Suppressor macrophage treated with lipopolysaccharide for 4 hours (primary cell): ENCODE results near the gene NPFFR2.
"Not testable (repeated sequence)": the region's sequence is repeated elsewhere in the genome, so short reads cannot be mapped to it uniquely, and the experiment has no call there.

Experiments used
- DNase-seq: peaks from one replicate; pipeline ENCODE4 v3.0.0-alpha.2; 2020

Gene NPFFR2

GRCh38 chr4:72031868-72032608 is at the start of gene NPFFR2:
TSS of gene NPFFR2 (plus strand) at chr4:72032000. CDS start at chr4:72128592, 96,592 bp downstream.
- DNase-seq, result no peak

- DNase-seq, result no peak
These were observed 39.1 kb upstream of the NPFFR2 start for GRCh38 chr4:71992571-71993312.

- no peak for DNase-seq
These were observed 37.2 kb upstream of the NPFFR2 start for GRCh38 chr4:71994559-71994958.

GRCh38 chr4:71995297-71995696 is 36.5 kb upstream of the NPFFR2 start:
- no peak for DNase-seq

GRCh38 chr4:72006586-72006985 is 25.2 kb upstream of the NPFFR2 start:
- no peak for DNase-seq

- DNase-seq, result no peak
These were observed 19.9 kb upstream of the NPFFR2 start for GRCh38 chr4:72011906-72012305.

GRCh38 chr4:72016011-72016410 is 15.8 kb upstream of the NPFFR2 start:
- no peak for DNase-seq

- no peak for DNase-seq
These were observed 12.1 kb upstream of the NPFFR2 start for GRCh38 chr4:72019688-72020087.

- no peak for DNase-seq
These were observed 9.2 kb upstream of the NPFFR2 start for GRCh38 chr4:72022553-72022952.

- DNase-seq, result no peak
These were observed 23.8 kb downstream of the NPFFR2 start for GRCh38 chr4:72055566-72055965.

GRCh38 chr4:72063726-72064125 is 31.9 kb downstream of the NPFFR2 start:
- DNase-seq, result no peak

GRCh38 chr4:72067051-72067450 is 35.3 kb downstream of the NPFFR2 start:
- DNase-seq, result no peak

GRCh38 chr4:72073816-72074215 is 42.0 kb downstream of the NPFFR2 start:
- peak; percentile 54 for DNase-seq

- no peak for DNase-seq
These were observed 44.8 kb downstream of the NPFFR2 start for GRCh38 chr4:72076562-72076961.

- DNase-seq, result no peak
These were observed 45.5 kb downstream of the NPFFR2 start for GRCh38 chr4:72077346-72077745.

- DNase-seq, result peak; percentile 0
These were observed 52.8 kb downstream of the NPFFR2 start for GRCh38 chr4:72084587-72085011.

- not testable (repeated sequence) for DNase-seq
These were observed 58.8 kb downstream of the NPFFR2 start for GRCh38 chr4:72090606-72091005.

- no peak for DNase-seq
These were observed 62.4 kb downstream of the NPFFR2 start for GRCh38 chr4:72094059-72094797.

- no peak for DNase-seq
These were observed 75.7 kb downstream of the NPFFR2 start for GRCh38 chr4:72107456-72107855.

- no peak for DNase-seq
These were observed 77.6 kb downstream of the NPFFR2 start for GRCh38 chr4:72109364-72109763.

- DNase-seq, result no peak
These were observed 78.2 kb downstream of the NPFFR2 start for GRCh38 chr4:72109959-72110497.

GRCh38 chr4:72110886-72111285 is 79.1 kb downstream of the NPFFR2 start:
- DNase-seq, result no peak

- no peak for DNase-seq
These were observed 80.1 kb downstream of the NPFFR2 start for GRCh38 chr4:72111863-72112262.
